GM19023 (cell line): ENCODE results near the gene C1orf159.

Source experiments
- ATAC-seq: cut with Tn5 transposase; IDR thresholded peaks from one replicate; pipeline ENCODE4 v1.9.1; 2021; ENCODE audit warnings: mild to moderate bottlenecking, moderate library complexity; ENCODE audit not compliant: unreplicated experiment

C1orf159 gene

DNA sequence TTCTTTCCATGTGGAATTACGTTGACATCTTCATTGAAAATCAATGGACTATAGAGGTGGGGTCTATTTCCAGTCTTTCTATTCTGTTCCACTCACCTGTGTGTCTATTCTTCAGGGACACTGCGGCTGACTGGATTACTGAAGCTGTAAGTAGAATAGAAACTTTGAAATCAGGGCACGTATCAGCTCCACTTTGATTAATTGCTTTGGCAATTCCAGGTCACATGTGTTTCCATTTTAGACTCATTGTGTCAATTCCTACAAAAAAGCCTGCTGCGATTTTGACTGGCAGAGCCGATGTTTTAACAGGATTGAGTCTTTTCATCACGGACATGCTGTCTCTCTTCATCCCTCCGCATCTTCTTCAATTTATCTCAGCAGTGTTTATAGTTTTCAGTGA lies 20.9 kb downstream of the C1orf159 start:
- no peak for ATAC-seq

DNA sequence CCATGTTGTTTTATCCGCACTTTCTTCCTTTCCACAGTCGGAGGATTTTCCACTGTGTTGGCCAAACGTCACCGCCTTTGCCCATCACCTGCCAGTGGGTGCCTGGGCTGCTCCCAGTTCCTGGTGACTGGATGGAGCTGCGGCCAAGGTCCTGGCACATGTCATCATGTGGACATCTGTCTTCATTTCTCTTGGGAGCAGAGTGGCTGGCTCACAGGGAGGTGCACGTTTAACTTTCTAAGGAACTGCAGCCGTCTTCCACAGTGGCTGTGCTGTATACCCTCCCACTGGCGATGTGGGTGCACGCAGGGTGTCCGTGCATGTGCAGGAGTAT lies 22.3 kb downstream of the C1orf159 start:
- ATAC-seq = no peak

DNA sequence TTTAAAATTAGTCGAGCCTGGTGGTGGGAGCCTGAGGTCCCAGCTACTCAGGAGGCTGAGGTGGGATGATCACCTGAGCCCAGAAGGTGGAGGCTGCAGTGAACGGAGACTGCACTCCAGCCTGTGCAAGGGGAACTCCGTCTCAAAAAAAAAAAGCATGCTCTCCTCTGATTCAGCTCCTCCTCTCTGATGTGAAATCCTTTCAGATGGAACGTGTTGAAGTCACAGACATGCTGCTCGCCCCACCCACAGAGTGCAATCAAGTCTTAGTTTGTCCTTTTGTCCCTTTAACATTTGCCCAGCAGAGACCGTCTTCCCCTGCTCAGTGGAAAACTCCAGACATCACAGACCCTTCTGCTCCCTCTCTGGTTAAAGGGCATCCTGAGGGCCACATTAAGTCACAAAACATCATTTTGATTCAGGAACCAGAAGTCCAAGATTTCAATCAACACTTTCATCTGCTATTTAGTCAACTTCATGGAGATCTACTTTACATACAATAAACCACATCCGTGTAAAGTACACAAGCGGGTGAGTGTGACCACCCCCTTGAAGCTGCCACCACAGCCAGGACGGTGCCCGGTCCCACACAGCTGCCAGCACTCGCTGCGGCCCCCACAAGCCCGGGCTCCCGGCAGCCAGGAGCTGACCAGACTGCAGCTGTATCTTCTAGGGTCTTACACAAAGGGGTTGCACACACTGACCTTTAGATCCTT lies 22.8 kb downstream of the C1orf159 start:
- ATAC-seq = no peak

DNA sequence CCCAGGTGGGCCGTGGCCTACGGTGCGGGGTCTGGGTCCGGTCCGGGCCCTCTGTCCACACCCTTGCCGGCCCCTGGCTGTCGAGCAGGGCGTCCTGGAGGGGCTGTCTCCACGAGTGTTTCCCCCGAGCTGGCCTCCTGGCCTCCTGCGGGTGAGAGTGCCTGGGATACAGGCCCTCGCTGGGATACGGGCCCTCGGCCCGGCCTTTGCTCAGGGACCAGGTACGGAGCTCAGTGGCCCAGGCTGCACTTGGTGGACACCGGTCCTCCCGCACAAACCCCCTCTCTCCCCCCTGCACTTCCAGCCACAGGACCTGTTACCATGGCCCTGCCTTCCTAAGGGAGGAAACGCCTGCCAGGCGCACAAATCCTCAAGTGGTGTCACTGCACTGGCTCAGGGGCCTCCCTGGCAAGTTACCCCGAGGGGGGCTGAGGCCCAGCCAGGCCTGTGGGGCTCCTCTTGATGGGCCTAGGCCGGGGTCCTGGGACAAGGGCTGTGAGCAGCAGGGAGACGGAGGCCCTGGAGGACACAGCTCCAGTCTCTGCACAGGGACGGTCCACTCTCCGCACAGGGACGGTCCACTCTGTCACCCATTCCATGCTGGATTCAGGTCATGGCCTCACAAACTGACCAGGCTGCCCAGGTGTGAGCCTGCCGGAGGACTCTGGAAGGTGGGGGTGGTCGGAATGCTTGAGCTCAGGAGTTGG lies 23.6 kb downstream of the C1orf159 start:
- ATAC-seq = no peak

DNA sequence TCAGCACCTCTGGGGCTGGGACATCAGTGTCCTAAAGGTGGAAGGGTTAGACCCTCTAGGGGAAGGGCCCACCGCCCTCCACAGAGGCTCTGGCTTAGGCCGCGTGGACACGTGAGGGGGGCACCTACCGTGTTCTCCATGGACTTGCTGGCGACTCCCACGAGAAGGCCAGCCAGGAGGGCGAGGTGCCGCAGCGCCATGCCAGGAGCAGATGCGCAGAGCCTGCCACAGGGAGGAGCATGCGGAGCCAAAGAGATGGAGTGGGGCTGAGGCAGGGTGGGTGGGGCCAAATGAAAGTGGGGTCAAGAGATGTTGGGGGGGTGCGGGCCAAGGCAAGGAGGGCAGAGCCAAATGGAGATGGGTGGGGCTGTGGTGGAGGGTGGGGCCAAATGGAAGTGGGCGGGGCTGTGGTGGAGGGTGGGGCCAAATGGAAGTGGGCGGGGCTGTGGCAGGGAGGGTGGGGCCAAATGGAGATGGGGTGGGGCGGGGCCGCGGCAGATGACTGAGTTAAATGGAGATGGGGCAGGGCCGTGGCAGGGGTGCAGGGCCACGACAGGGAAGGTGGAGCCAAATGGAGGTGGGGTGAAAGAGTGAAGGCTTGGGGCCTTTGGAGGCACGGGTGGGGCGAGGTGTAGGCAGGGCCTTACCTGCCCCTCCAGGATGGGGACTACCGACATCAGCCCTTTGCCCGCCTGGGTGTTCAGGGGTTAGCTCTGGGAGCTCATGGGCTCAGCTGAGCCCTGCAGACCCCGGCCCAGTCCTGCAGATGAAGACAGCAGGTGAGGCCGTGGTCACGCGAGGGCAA lies 24.3 kb downstream of the C1orf159 start:
- ATAC-seq = no peak

- no peak for ATAC-seq
These were observed 25.2 kb downstream of the C1orf159 start for GRCh38 chr1:1090424-1091343.

GRCh38 chr1:1089731-1090423 lies 26.0 kb downstream of the C1orf159 start:
- no peak for ATAC-seq

DNA sequence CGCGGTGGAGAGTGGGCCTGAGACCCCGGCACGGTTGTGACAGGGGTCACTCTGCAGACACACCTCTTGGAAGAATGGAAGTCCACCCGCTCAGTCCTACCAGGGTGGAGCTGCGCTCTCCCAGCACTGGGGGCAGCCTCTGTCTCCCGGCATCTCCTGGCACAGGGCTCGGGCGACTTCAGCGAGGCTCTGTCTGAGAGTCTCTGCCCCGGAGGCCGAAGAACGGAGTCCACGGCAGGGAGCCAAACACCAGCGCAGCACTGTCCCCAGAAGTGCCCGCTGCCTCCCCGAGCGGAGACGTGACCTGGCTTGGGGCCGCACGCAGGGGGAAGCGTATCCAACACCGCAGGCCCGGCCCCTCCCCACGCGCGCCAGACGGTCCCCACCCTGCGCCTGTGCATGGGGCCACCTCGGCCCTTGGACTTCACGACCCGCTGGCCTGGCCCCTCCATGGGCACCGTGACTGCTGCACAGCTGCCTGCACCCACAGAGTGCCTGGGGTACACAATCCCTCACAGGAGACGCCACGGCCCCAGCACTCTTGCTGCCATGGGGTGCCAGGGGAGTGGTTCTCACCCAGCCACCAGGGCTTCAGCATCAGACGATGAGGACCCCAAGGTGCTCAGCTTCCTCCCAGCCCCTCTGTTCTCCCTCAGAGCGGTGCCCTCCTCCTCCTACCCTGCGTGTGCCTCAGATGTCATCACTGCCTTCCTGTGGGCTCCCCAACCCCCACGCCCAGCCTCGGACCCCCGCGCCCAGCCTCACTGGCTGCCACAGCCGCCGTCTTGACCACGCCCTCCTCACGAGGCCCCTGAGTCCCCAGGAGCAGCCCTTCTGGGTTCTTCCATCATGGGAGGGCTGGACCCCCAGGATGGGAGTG lies 26.8 kb downstream of the C1orf159 start:
- no peak for ATAC-seq

- no peak for ATAC-seq
These were observed 27.7 kb downstream of the C1orf159 start for GRCh38 chr1:1088029-1088800.

- ATAC-seq = no peak
These were observed 28.4 kb downstream of the C1orf159 start for GRCh38 chr1:1087351-1088028.

GRCh38 chr1:1086911-1087341 lies 29.0 kb downstream of the C1orf159 start:
- no peak for ATAC-seq

- ATAC-seq = no peak
These were observed 29.7 kb downstream of the C1orf159 start for GRCh38 chr1:1085911-1086841.

- ATAC-seq = no peak
These were observed 30.6 kb downstream of the C1orf159 start for GRCh38 chr1:1085171-1085841.

DNA sequence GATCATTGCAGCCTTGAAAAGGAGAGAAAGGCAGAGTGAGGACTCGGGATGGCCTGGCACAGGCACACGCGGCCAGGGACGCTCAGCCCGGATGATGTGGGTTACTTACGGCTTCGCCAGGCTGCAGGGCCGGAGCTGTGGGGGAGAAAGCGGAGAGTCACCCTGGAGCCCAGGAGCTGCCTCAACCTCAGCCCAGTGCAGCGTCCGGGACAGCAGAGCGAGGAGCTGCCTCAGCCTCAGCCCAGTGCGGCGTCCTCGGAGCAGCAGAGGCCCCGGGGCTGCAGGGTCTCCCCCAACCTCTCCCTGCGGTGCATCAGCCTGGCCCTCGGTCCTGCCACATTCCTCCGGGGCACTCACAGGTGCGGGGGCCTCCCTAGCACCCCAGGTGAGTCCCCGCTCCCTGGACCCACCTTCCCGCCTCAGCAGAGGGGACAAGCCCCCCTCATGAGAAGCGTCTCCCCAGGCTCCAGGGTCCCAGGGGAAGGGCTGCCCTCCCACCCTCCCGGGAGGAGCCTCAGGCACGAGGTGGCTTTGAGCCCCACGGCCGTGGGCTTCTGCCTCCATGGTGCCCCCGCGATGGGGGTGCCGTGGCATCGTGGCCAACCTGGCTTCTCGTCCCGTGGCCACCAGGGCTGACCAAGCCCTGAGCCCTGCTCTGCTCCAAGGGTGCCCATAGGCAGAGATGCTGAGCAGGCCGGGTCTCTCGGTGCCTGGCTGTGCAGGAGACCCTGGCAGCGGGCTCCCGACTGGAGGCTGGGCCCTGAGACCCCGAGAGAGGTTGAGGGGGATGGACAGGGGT lies 31.3 kb downstream of the C1orf159 start:
- no peak for ATAC-seq
